Neural progenitor cell (in vitro differentiated cells): ENCODE results near the gene GPR142.

Experiments
- EZH2phosphoT487 ChIP-seq: fragments of 200-600 bp; sonication (generic); IDR thresholded peaks from 2 replicates; pipeline ENCODE4 v1.6.1; 2017; ENCODE audit warnings: antibody characterized with exemption
- TF ChIP-seq, protein P1 (sequence below): fragments of 200-600 bp; sonication (generic); IDR thresholded peaks from 2 replicates; pipeline ENCODE4 v1.5.1; 2017; ENCODE audit warnings: antibody characterized with exemption, mild to moderate bottlenecking

DNA sequence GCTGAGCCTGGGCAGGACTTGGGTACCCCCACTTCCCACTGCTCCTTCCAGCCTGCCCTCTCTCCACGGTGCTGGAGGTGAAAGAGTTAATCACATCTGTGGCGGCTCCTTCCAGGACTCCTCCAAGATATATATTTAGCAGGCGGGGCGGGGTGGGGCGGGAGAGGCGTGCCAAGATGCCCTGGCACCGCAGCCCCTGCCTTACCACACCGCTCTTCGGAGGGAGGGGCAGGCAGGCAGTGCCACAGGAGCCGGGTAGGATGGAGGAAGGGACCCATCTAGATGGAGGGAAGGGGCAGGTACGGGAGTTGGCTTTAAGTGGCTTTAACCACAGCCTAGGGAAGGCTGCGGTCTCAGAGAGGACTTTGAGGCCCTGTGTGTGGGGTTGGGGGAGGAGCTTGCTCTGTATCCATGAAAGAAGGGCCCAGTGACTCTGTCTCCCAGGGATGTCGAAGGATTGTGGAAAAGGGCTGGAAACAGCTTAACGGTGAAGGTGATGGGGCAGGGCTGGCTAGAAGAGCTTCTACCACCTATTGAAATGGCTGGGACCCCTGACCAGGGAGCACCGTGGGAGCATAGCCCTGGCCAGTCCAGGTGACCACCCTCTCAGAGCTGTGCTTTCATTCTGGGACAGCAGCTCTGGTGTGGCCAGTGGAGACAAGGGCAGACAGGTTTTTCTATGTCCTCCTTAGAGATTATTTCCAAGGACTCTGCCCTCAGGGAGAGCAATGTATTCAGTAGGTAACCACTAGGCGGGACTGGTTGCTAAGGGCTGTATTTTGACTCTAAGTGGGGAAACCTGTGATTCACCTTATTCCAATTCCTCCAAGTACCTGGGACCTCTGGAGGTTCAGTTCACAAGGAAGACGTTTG, 13.0 kb downstream of the GPR142 start:
- TF ChIP-seq, protein P1, sequence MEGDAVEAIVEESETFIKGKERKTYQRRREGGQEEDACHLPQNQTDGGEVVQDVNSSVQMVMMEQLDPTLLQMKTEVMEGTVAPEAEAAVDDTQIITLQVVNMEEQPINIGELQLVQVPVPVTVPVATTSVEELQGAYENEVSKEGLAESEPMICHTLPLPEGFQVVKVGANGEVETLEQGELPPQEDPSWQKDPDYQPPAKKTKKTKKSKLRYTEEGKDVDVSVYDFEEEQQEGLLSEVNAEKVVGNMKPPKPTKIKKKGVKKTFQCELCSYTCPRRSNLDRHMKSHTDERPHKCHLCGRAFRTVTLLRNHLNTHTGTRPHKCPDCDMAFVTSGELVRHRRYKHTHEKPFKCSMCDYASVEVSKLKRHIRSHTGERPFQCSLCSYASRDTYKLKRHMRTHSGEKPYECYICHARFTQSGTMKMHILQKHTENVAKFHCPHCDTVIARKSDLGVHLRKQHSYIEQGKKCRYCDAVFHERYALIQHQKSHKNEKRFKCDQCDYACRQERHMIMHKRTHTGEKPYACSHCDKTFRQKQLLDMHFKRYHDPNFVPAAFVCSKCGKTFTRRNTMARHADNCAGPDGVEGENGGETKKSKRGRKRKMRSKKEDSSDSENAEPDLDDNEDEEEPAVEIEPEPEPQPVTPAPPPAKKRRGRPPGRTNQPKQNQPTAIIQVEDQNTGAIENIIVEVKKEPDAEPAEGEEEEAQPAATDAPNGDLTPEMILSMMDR, result no peak
- no peak for TF ChIP-seq EZH2phosphoT487
